Gastroesophageal sphincter (tissue), 3 donors: ENCODE data around the gene CA6.

Experiments
- EP300 ChIP-seq: sonication (generic); formaldehyde crosslinking; IDR thresholded peaks from one replicate; pipeline ENCODE4 v1.6.1; 2017; ENCODE audit warnings: antibody characterized with exemption, mild to moderate bottlenecking
- POLR2A ChIP-seq, 2 donors: fragments of 450-650 bp; IDR thresholded peaks; one replicate each; pipeline ENCODE4 v1.6.1; 2017; ENCODE audit warnings: antibody characterized with exemption in 2 of 2, mild to moderate bottlenecking in 2 of 2, moderate library complexity in 1 of 2
- POLR2AphosphoS5 ChIP-seq: sonication (generic); formaldehyde crosslinking; IDR thresholded peaks from one replicate; pipeline ENCODE4 v1.6.1; 2017; ENCODE audit warnings: antibody characterized with exemption
- TF ChIP-seq, protein P1 (sequence below), 4 experiments: fragments of 200-600 bp in 2 of 4; fragments of 450-650 bp in 2 of 4; sonication (generic) in 1 of 4; IDR thresholded peaks; one replicate each; pipeline ENCODE4 v1.5.1; 2017 to 2019; ENCODE audit warnings: antibody characterized with exemption in 4 of 4, mild to moderate bottlenecking in 2 of 4, moderate library complexity in 2 of 4

DNA sequence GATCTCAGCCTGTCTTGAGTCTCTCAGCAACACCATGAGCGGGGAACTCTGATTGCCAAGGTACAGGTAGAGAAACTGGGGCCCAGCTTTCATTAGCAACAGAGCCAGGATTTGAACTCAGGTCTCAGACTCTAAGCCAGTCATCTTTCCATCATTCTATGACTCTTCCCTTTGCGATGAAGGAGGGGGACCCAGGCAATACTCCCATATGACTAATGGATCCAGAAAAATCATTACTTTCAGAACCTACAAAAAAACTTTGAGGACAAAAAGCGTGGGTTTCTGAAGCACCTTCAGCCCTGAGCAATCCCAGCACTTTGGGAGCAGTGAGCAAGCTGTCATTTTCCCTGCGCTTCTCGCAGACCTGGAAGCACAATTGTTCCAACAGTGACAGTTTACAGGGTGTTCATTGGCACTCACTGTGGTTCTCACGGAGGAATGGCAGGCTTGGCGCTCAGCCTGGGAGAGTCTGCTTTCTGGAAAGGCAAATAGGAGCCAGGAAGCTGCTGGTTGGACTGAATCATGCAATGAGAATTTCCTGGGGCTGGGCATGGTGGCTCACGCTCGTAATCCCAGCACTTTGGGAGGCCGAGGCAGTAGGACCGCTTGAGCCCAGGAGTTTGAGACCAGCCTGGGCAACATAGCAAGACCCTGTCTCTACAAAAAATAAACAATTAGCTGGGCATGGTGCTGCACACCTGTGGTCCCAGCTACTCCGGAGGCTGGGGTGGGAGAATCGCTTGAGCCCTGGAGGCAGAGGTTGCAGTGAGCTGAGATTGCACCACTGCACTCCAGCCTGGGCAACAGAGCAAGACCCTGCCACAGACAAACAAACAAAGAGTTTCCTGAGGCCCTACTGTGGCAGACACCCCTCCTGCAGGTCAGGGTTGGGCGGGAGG lies 40.5 kb downstream of the CA6 start:
- TF ChIP-seq POLR2AphosphoS5: peak; percentile 81
- TF ChIP-seq, protein P1, sequence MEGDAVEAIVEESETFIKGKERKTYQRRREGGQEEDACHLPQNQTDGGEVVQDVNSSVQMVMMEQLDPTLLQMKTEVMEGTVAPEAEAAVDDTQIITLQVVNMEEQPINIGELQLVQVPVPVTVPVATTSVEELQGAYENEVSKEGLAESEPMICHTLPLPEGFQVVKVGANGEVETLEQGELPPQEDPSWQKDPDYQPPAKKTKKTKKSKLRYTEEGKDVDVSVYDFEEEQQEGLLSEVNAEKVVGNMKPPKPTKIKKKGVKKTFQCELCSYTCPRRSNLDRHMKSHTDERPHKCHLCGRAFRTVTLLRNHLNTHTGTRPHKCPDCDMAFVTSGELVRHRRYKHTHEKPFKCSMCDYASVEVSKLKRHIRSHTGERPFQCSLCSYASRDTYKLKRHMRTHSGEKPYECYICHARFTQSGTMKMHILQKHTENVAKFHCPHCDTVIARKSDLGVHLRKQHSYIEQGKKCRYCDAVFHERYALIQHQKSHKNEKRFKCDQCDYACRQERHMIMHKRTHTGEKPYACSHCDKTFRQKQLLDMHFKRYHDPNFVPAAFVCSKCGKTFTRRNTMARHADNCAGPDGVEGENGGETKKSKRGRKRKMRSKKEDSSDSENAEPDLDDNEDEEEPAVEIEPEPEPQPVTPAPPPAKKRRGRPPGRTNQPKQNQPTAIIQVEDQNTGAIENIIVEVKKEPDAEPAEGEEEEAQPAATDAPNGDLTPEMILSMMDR (IDR thresholded peaks at IDR 0.05): no peak
- TF ChIP-seq POLR2A (IDR thresholded peaks at IDR 0.05): no peak
- TF ChIP-seq EP300: no peak
